HG03378 (cell line): ENCODE results near the gene IARS1.

ENCODE experiments used
- ATAC-seq: cut with Tn5 transposase; IDR thresholded peaks from one replicate; pipeline ENCODE4 v1.9.1; 2021; ENCODE audit warnings: mild to moderate bottlenecking, moderate library complexity; ENCODE audit not compliant: unreplicated experiment

IARS1 gene

GRCh38 chr9:92295827-92296258 is 2.3 kb upstream of the IARS1 start:
- no peak for ATAC-seq

DNA sequence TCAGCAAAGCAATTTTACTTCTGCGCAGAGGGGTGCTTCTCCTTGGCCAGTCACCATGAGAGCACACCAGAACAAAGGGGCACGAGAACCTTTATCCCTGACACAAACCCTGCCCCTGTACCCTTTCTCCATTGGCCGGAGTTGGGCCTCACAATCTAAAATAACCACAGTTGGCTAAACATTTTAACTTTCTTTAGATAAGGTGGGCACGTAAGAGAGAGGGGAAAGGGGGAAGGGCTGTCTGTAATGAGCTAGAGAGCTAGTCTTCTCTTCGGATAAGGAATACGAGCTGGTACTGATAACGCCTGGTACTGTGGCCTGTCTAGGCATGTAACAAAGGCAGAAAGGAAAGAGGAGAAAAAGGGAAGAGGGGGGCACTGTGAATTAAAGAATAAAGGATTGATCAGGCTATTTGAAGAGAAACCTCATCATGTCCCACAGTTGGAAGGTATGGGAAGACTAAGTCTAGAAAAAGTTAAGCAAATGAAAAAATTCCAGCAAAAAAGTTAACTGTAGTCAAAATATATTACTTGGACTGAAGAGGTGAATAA is 1.8 kb upstream of the IARS1 start:
- ATAC-seq = no peak

- no peak for ATAC-seq
These were observed 790 bp upstream of the IARS1 start for GRCh38 chr9:92294297-92294676.

- no peak for ATAC-seq
These were observed 482 bp downstream of the IARS1 start for GRCh38 chr9:92293075-92293354.

- no peak for ATAC-seq
These were observed 991 bp downstream of the IARS1 start for GRCh38 chr9:92292338-92293074.

DNA sequence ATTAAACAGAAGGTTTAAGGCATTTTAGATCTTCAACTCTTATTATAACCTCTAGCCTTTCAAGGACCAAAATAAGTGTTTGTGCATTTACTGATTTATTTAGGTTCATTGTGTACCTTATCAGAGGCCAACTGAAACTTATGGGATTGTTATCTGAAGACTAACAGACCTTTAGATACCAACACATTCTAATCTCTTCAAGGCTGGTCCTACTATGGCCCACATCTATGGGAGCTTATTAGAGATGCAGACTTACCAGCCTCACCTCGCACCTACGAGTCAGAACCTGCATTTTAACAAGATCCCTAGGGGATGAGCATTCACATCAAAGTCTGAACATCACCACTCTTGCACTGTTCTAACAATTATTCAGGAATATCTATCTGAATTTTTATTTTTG is 1.9 kb downstream of the IARS1 start:
- ATAC-seq = no peak

DNA sequence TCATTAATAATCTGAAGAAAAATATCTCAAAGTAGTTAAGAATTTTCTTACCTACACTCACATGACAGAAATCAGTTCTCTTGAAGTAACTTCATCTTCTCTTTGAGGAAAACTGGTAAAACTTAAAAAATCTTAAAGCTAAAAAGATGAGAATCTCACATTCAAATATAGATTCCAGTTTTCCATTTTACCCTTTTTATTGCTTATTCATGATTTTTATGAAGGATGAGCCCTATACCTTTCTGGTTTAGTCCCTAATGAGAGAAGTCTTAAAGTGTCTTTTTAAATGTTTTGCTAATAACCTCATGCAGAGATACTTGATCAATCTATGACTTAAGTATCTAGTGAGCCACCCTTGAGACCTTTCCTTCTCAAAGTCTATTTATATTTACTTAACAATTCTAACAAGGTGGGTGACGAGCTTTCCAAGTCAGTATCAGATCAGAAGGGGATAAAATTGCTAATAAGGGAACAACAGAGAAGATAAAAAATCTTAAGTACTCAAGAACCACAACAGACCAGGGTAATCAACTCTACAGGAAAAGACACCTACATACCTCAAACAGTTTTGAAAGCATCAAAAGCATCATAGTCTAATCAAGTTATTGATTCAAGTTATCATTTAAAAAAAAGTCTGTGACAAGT is 2.6 kb downstream of the IARS1 start:
- no peak for ATAC-seq

DNA sequence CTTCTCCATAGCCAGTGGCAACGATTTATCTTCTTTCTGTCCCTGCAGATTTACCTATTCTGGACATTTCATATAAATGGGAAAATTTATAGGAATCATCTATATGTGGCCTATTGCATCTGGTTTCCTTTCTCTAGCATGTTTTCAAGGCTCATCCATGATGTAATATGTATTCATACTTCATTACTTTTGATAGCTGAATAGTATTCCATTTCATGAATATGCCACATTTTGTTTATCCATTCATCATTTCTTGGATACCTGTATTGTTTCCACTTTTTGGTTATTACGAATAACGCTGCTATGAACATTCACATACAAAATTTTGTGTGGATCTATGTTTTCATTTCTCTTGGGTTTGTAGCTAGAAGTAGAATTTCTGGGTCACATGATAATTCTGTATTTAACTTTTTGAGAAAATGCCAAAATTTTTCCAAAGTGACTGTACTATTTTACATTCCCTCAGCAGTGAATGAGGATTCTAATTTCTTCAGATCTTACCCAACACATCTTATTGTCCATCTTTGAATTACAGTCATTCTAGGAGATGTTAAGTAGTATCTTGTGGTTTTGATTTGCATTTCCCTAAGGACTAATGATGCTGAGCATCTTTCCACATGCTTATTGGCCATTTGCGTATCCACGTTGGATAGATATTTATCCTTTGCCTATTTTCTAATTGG is 3.6 kb downstream of the IARS1 start:
- ATAC-seq = no peak

DNA sequence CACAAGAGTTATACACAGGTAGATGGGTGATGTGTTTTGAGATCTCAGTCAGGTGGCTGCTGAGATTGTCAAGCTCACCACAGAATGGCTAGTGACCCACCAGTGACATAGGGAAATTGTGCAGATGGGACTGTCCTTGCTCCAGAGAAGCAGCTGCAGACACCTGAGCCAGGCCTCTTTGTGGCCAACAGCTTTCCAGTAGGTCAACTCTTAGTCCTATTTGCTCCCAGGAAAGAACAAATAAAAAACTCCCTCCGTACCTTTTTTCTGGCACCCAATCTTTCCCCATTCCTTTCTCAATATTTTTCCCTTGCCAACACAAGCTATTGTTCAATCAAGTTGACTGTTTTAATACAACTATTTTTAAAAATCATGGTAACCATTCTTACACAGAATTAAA is 14.2 kb downstream of the IARS1 start:
- no peak for ATAC-seq

DNA sequence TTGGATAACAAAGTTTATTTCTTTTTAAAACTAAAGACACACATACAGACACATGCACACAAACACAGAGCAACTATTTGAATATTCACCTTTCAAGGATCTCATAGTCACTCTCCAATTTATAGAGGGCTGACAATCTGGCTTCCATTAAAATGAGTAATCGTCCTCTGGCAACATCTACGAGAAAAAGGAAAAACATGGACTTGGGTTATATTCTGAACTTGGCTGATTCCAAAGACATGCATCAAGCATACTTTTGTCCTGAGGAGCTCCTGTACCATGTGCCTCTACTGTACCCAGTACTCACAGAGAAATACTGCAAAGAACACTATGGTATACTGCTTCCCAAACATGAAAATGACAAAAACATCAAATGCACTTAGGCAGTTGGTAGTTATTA is 15.4 kb downstream of the IARS1 start:
- ATAC-seq = no peak

DNA sequence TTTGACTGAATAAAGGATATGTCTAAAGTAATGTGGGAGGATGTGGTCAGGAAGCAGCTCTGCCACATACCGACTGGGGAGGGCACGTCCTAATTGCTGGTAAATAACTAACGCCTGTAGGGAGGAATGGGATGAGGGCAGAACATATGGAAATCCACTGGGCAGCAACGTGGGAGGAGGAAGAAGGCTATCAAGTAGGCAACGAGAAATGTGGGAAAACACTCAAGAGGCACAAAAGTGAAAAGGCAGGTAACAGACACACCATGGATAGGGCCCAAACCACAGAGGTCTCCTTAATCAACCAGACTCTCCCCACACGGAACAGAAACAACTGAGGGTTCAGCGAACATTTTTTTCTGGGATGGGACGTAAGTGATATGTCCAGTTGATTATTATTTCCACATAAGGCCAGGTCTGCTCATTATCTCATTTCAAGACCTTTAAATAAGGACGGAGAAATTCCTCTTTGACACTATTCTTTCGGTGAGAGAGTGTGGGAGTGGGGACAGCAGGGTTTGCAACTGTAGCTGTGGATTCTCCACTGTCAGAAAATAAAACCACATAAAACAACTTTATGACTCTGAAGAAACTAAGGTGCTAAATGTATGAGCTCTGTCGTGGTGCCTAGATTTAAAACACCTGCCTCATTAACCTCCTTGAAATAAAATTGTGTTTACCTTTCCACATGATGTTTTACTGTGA is 17.0 kb downstream of the IARS1 start:
- ATAC-seq = no peak

- no peak for ATAC-seq
These were observed 18.0 kb downstream of the IARS1 start for GRCh38 chr9:92275541-92275940.

- ATAC-seq = no peak
These were observed 23.0 kb downstream of the IARS1 start for GRCh38 chr9:92270511-92270910.

DNA sequence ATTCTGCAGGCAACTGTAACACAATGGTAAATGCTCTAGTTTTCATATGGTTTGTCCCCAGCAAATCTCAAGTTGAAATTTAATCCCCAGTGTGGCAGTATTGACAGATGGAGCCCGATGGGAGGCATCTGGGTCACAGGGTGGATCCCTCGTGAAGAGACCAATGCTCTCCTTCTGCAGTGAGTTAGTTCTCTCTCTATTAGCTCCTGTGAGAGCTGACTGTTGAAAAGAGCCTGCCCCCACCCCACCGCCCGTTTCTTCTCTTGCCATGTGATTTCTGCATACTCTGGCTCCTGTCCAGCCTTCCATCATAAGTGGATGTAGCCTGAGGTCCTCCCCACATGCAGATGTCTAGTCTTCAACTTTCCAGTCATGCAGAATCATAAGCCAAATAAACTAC is 27.0 kb downstream of the IARS1 start:
- ATAC-seq = no peak

- ATAC-seq = no peak
These were observed 28.3 kb downstream of the IARS1 start for GRCh38 chr9:92265154-92265553.

GRCh38 chr9:92263131-92263530 is 30.4 kb downstream of the IARS1 start:
- ATAC-seq = no peak

DNA sequence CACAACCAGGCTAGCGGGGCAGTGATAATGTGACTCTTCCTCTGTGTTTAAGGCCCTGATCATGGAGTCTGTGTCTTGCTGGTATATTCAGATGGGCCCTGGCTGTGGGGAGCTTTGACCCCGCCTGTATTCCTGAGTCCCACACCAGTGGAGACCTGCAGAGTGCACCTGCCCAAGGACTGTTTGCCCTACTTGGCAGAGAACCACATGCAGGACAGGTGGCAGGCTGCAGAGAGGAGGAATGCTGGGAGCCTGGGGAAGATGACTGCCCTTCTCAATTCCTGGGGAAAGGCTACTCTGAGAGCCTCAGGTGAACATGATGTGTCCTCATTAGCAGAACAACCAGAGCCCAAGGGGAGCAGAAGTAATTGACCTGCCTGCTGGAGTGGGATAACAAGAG is 36.2 kb downstream of the IARS1 start:
- no peak for ATAC-seq

GRCh38 chr9:92254381-92255337 is 38.8 kb downstream of the IARS1 start:
- no peak for ATAC-seq

GRCh38 chr9:92253656-92254055 is 39.8 kb downstream of the IARS1 start:
- no peak for ATAC-seq

DNA sequence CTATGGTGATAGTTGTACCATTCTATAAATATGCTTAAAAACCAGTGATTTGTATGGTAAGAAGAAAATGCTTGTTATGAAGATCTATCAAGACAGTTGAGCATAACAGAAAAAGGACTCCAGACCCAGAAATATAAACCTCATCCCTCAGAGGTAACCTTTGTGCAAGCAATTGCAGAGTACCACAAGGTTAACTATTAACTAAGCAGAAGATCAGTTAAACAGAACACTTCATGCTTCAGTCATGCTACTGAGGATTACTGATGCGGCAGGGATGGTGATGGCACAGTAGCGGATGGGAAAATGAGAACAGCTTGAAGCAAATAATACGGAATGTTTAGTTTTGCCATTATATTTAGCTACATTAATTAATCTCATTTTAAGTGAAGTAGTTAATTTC is 45.5 kb downstream of the IARS1 start:
- ATAC-seq = no peak
